Transverse colon (tissue), 4 donors: ENCODE data around the gene SNPH. TPM values are rescaled to one million over a fixed set of nuclear protein-coding genes. Genes with fewer than 3 reads are reported as not detected.

ENCODE experiments used
- DNase-seq: peaks from one replicate; pipeline ENCODE4 v3.0.0-alpha.2; 2019
- H3K27ac ChIP-seq, 4 donors: fragments of 200-600 bp; sonication (generic); 2 replicates each; pipeline ENCODE4 v1.5.1; 2016 to 2018; ENCODE audit warnings: inconsistent platforms in 4 of 4
- H3K27me3 ChIP-seq: fragments of 200-600 bp; sonication (generic); 2 replicates; pipeline ENCODE4 v1.5.1; 2017; ENCODE audit warnings: inconsistent platforms
- H3K36me3 ChIP-seq, 4 donors: fragments of 200-600 bp; sonication (generic); 2 replicates each; pipeline ENCODE4 v1.5.1; 2017 to 2019; ENCODE audit warnings: inconsistent platforms in 4 of 4
- H3K4me1 ChIP-seq, 4 donors: fragments of 200-600 bp; sonication (generic); 2 replicates each; pipeline ENCODE4 v1.5.1; 2017 to 2020; ENCODE audit warnings: inconsistent platforms in 4 of 4
- H3K4me3 ChIP-seq, 4 donors: fragments of 200-600 bp; sonication (generic); 1 replicate in 1 of 4; 2 replicates in 3 of 4; pipeline versions ENCODE4 v1.5.1 to v1.6.1; 2017 to 2019; ENCODE audit warnings: inconsistent platforms in 4 of 4
- H3K9me3 ChIP-seq, 2 donors: fragments of 200-600 bp; sonication (generic); 2 replicates each; pipeline ENCODE4 v1.5.1; 2017 to 2019; ENCODE audit warnings: inconsistent platforms in 2 of 2
- CTCF ChIP-seq, 5 experiments: fragments of 200-600 bp in 3 of 5; fragments of 450-650 bp in 2 of 5; sonication (generic) in 3 of 5; IDR thresholded peaks; 1 replicate in 2 of 5; 2 replicates in 3 of 5; pipeline ENCODE4 v1.5.1; 2016 to 2017; ENCODE audit warnings: antibody characterized with exemption in 5 of 5, inconsistent platforms in 3 of 5, mild to moderate bottlenecking in 2 of 5, moderate library complexity in 1 of 5
- EP300 ChIP-seq: sonication (generic); formaldehyde crosslinking; IDR thresholded peaks from one replicate; pipeline ENCODE4 v1.6.1; 2017; ENCODE audit warnings: antibody characterized with exemption, low read depth
- POLR2A ChIP-seq: fragments of 450-650 bp; IDR thresholded peaks from one replicate; pipeline ENCODE4 v1.6.1; 2016; ENCODE audit warnings: antibody characterized with exemption, mild to moderate bottlenecking, moderate library complexity
- POLR2AphosphoS5 ChIP-seq, 3 donors: sonication (generic); formaldehyde crosslinking; IDR thresholded peaks; one replicate each; pipeline ENCODE4 v1.6.1; 2016; ENCODE audit warnings: antibody characterized with exemption in 3 of 3
- WGBS, 2 donors: methylation state at CpG; one replicate each; pipeline ENCODE4 v1.1.5; 2018; ENCODE audit warnings: low coverage in 1 of 2; 5-methylcytosine and 5-hydroxymethylcytosine counted together
- in situ Hi-C, 4 donors: fragments of 200-750 bp; cut with MboI; loops; one replicate each; pipeline versions ENCODE4 v1.15.0 to v1.15.1; 2017; ENCODE audit warnings: low sequenced_read_pairs in 3 of 4, low pct_ligation_motif_present in 1 of 4, low pct_unique_long_range_greater_than_20kb in 1 of 4
- intact Hi-C: fragments of 100-400 bp; cut with DNase I; formaldehyde crosslinking; loops from one replicate; pipeline ENCODE4 v1.15.1; 2023; ENCODE audit warnings: low total_unique reads
- total RNA-seq, 4 donors: library from RNA; depleted of rRNA; stranded (reverse); fragments of >200 nt; gene quantifications; one replicate each; pipeline ENCODE4 v1.1.0, GENCODE V29; 2016

The SNPH gene
- total RNA-seq, 4 donors from 2014 or later, result 2.2 to 2.6 (median 2.3) TPM

- Histone ChIP-seq H3K36me3 (no peaks in the 10 kb centered on the region), H3K27ac (no peak overlapping the region), H3K27me3 (no peaks in the 10 kb centered on the region), H3K4me1 (peaks cover 0 to 9% (median 4%) of the 10 kb centered on the region in 4 donors), H3K4me3 (peak overlapping the region in 1 of 4 donors; percentile 27), H3K9me3 (no peaks in the 10 kb centered on the region)
- WGBS, 2 donors, result 36% methylated on average over 35 of the region's 38 CpGs; no CpG with 5 or more reads in 1 of the 2 donors
- in situ Hi-C loops, result loop anchor here in 2 of 4 donors (10.0 kb wide), 2 partner anchors 71 to 121 kb away; no protein-coding TSS in a partner anchor
- peak; percentile 73 for DNase-seq
- intact Hi-C loops, result loop anchor here (1.0 to 10.0 kb wide), 2 partner anchors 124 to 151 kb away; partner anchors contain the start of gene NSFL1C
- peak; percentile 95 to 99 (median 96) for TF ChIP-seq CTCF (IDR thresholded peaks at IDR 0.05)
- TF ChIP-seq POLR2AphosphoS5 (IDR thresholded peaks at IDR 0.05), result no peak
Observed at GRCh38 chr20:1313236-1313964, 47.3 kb downstream of the SNPH start.

GRCh38 chr20:1315804-1316203, 49.7 kb downstream of the SNPH start:
- Histone ChIP-seq H3K9me3 (no peaks in the 10 kb centered on the region), H3K36me3 (no peaks in the 10 kb centered on the region), H3K4me1 (peaks cover 0 to 9% (median 4%) of the 10 kb centered on the region in 4 donors), H3K4me3 (no peak overlapping the region), H3K27me3 (no peaks in the 10 kb centered on the region), H3K27ac (no peak overlapping the region)
- no peak for DNase-seq
- 57 to 68% methylated on average over 5 of the region's 5 CpGs for WGBS, 2 donors
- intact Hi-C loops (loop anchor here (10.0 kb wide), 1 partner anchor 149 kb away; the partner anchor contains the start of gene NSFL1C), in situ Hi-C loops (loop anchor here (5.0 to 10.0 kb wide), 4 partner anchors 69 to 126 kb away; no protein-coding TSS in a partner anchor)
- no peak for TF ChIP-seq POLR2AphosphoS5 (IDR thresholded peaks at IDR 0.05)
- TF ChIP-seq CTCF (IDR thresholded peaks at IDR 0.05), result no peak
- no peak for TF ChIP-seq POLR2A
- TF ChIP-seq EP300, result no peak

GRCh38 chr20:1317545-1318255, 51.6 kb downstream of the SNPH start:
- H3K27ac ChIP-seq, result no peak overlapping the region
- H3K4me1 ChIP-seq, result peaks cover 0 to 9% (median 4%) of the 10 kb centered on the region in 4 donors
- in situ Hi-C loops, result loop anchor here (5.0 to 10.0 kb wide), 4 partner anchors 67 to 125 kb away; no protein-coding TSS in a partner anchor
- TF ChIP-seq POLR2AphosphoS5 (IDR thresholded peaks at IDR 0.05) (no peak), CTCF (IDR thresholded peaks at IDR 0.05) (no peak), POLR2A (no peak), EP300 (no peak)
- intact Hi-C loops, result loop anchor here (10.0 kb wide), 1 partner anchor 147 kb away; the partner anchor contains the start of gene NSFL1C
- no peak for DNase-seq
- WGBS, 2 donors, result 36 to 45% methylated on average over 4 to 12 of the region's 12 CpGs
- no peaks in the 10 kb centered on the region for H3K9me3 ChIP-seq
- H3K27me3 ChIP-seq, result no peaks in the 10 kb centered on the region
- no peaks in the 10 kb centered on the region for H3K36me3 ChIP-seq
- H3K4me3 ChIP-seq, result no peak overlapping the region

GRCh38 chr20:1319051-1319450, 53.0 kb downstream of the SNPH start:
- intact Hi-C loops (loop anchor here (10.0 kb wide), 1 partner anchor 146 kb away; the partner anchor contains the start of gene NSFL1C), in situ Hi-C loops (loop anchor here (5.0 to 10.0 kb wide), 4 partner anchors 66 to 123 kb away; no protein-coding TSS in a partner anchor)
- 88 to 100% methylated on average over 2 to 4 of the region's 4 CpGs for WGBS, 2 donors

More at GRCh38 chr20:1319051-1319450, 53.0 kb downstream of the SNPH start:
- H3K27ac ChIP-seq, result no peak overlapping the region
- H3K4me1 ChIP-seq, result no peaks in the 10 kb centered on the region
- DNase-seq, result no peak
- TF ChIP-seq CTCF (IDR thresholded peaks at IDR 0.05) (no peak), EP300 (no peak)
- H3K4me3 ChIP-seq, result no peak overlapping the region
- H3K36me3 ChIP-seq, result no peaks in the 10 kb centered on the region
- no peaks in the 10 kb centered on the region for H3K27me3 ChIP-seq
- no peaks in the 10 kb centered on the region for H3K9me3 ChIP-seq
